Sigmoid colon (tissue), 7 donors: ENCODE measurements around the gene ENGASE. TPM values are rescaled to one million over a fixed set of nuclear protein-coding genes. Genes with fewer than 3 reads are reported as not detected.

Experiments used
- DNase-seq: peaks from one replicate; pipeline ENCODE4 v3.0.0-alpha.2; 2019
- H3K27ac ChIP-seq, 4 donors: fragments of 200-600 bp; sonication (generic); one replicate each; pipeline ENCODE4 v1.5.1; 2016 to 2019; ENCODE audit warnings: mild to moderate bottlenecking in 1 of 4
- H3K27me3 ChIP-seq, 3 donors: fragments of 200-600 bp; sonication (generic); one replicate each; pipeline ENCODE4 v1.5.1; 2019; ENCODE audit warnings: mild to moderate bottlenecking in 1 of 3
- H3K36me3 ChIP-seq, 4 donors: fragments of 200-600 bp; sonication (generic); one replicate each; pipeline ENCODE4 v1.5.1; 2016 to 2019
- H3K4me1 ChIP-seq, 4 donors: fragments of 200-600 bp; sonication (generic); one replicate each; pipeline ENCODE4 v1.5.1; 2017 to 2019
- H3K4me3 ChIP-seq, 4 donors: fragments of 200-600 bp; sonication (generic); one replicate each; pipeline ENCODE4 v1.5.1; 2017 to 2019; ENCODE audit warnings: mild to moderate bottlenecking in 2 of 4, moderate library complexity in 1 of 4
- H3K9me3 ChIP-seq, 4 donors: fragments of 200-600 bp in 3 of 4; sonication (generic) in 3 of 4; one replicate each; pipeline versions ENCODE4 v1.5.1 to v1.6.1; 2013 to 2019
- EP300 ChIP-seq, 4 donors: sonication (generic); formaldehyde crosslinking; IDR thresholded peaks; one replicate each; pipeline ENCODE4 v1.6.1; 2017; ENCODE audit warnings: antibody characterized with exemption in 4 of 4
- POLR2A ChIP-seq, 2 donors: fragments of 450-650 bp; IDR thresholded peaks; one replicate each; pipeline ENCODE4 v1.6.1; 2016; ENCODE audit warnings: antibody characterized with exemption in 2 of 2, mild to moderate bottlenecking in 2 of 2, moderate library complexity in 2 of 2
- POLR2AphosphoS5 ChIP-seq, 4 donors: sonication (generic); formaldehyde crosslinking; IDR thresholded peaks; one replicate each; pipeline ENCODE4 v1.6.1; 2017; ENCODE audit warnings: antibody characterized with exemption in 4 of 4
- WGBS, 2 donors: extraction: QIAGEN DNeasy Blood & Tissue Kit; methylation state at CpG; one replicate each; pipeline ENCODE4 v1.1.7; 2013; 5-methylcytosine and 5-hydroxymethylcytosine counted together
- intact Hi-C: fragments of 100-400 bp; cut with DNase I; formaldehyde crosslinking; loops from one replicate; pipeline ENCODE4 v1.15.1; 2023
- polyA plus RNA-seq, 3 donors: library from polyadenylated mRNA; stranded (reverse); fragments of 200-250 nt; gene quantifications; one replicate each; pipeline ENCODE4 v1.2.3, GENCODE V29; 2013
- total RNA-seq, 4 donors: library from RNA; depleted of rRNA; stranded (reverse); fragments of >200 nt; gene quantifications; one replicate each; pipeline ENCODE4 v1.1.0, GENCODE V29; 2016
- TF ChIP-seq, protein P1 (sequence below), 4 experiments: fragments of 450-650 bp in 3 of 4; fragments of 200-600 bp in 1 of 4; IDR thresholded peaks; one replicate each; pipeline ENCODE4 v1.5.1; 2016 to 2019; ENCODE audit warnings: antibody characterized with exemption in 4 of 4, mild to moderate bottlenecking in 3 of 4, moderate library complexity in 2 of 4
- donor health status: healthy with polysubstance abuse.
- donor health status: Bipolar disorder and iron deficiency.
- donor health status: healthy.

ENGASE gene
- total and polyA plus RNA-seq, 7 donors, result 7.2 to 55.9 (median 14.3) TPM

DNA sequence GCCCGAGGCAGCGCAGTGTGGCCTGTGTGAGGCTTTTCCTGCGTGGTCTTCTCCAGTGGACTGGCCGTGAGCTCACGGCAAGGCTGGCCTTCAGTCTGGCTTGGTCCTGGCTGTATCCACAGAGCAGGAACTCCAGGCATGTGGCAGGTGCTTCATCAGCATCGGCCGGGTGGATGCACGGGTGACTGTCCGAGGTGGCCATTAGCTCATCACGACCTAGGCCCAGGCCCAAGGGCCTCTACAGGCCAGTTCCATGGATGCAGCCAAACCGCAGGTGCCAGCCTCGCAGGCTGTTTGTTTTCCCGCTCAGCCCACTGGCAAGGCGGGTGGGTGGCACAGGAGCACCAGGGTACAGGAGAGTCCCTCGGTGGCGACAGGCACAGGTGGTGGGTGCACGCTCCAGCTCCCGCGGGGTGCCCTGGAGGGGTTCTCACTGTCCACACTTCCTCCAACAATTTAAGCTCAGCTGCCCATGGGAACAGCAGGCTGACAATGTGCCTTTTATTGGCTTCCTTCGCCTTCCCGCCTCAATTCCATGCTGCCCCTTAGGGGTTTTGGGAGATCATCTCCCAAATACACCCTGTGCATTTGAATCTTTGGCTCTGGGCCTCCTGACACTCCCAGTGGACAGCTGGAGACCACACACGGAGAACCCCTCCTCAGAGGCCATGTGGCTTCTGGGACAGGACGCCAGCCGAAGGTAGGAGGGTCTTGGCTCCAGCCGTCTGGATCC, 33.0 kb downstream of the ENGASE start:
- TF ChIP-seq POLR2A (IDR thresholded peaks at IDR 0.05) (no peak), POLR2AphosphoS5 (IDR thresholded peaks at IDR 0.05) (no peak), EP300 (IDR thresholded peaks at IDR 0.05) (no peak)
- TF ChIP-seq, protein P1, sequence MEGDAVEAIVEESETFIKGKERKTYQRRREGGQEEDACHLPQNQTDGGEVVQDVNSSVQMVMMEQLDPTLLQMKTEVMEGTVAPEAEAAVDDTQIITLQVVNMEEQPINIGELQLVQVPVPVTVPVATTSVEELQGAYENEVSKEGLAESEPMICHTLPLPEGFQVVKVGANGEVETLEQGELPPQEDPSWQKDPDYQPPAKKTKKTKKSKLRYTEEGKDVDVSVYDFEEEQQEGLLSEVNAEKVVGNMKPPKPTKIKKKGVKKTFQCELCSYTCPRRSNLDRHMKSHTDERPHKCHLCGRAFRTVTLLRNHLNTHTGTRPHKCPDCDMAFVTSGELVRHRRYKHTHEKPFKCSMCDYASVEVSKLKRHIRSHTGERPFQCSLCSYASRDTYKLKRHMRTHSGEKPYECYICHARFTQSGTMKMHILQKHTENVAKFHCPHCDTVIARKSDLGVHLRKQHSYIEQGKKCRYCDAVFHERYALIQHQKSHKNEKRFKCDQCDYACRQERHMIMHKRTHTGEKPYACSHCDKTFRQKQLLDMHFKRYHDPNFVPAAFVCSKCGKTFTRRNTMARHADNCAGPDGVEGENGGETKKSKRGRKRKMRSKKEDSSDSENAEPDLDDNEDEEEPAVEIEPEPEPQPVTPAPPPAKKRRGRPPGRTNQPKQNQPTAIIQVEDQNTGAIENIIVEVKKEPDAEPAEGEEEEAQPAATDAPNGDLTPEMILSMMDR (IDR thresholded peaks at IDR 0.05), result no peak
- Histone ChIP-seq H3K9me3 (no peaks in the 10 kb centered on the region), H3K4me3 (no peak overlapping the region), H3K36me3 (peaks cover 0 to 77% (median 11%) of the 10 kb centered on the region in 4 donors), H3K4me1 (no peaks in the 10 kb centered on the region), H3K27me3 (peaks cover 0 to 14% (median 0%) of the 10 kb centered on the region in 3 donors), H3K27ac (no peak overlapping the region)
- WGBS, 2 donors, result 87 to 89% methylated on average over 25 of the region's 25 CpGs
- DNase-seq, result no peak
- intact Hi-C loops, result no loop called here

DNA sequence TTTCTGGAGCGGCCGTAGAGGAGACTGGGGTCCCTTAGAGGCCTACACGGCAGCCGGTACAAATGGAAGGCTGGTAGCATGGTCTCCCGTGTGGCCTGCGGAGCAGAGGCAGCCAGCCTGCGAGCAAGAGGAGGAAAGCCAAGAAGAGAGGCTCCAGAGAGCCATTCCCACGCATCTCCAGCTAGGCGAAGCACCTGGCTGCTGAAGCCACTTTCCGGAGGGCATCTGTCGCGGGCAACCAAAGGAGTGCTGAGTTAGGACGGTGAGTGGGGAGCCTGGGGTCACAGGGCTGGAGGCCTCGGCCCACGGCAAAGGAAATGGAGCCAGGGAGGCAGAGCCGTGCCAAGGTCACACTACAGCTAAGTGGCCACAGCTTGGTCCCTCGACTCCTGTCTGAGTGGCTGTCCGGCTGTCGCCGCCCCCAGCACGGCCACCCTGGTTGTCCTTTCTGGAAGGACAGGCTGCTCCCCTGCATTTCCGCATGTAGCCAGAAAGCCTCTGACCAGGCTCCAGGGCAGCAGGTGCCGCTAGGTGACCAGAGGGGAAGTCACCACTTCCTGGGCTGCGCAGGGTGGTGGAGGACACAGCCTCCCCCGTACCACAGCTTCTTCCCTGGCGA, 33.7 kb downstream of the ENGASE start:
- H3K27me3 ChIP-seq, result peaks cover 0 to 8% (median 0%) of the 10 kb centered on the region in 3 donors
- TF ChIP-seq EP300 (IDR thresholded peaks at IDR 0.05), result no peak
- TF ChIP-seq, protein P1 (IDR thresholded peaks at IDR 0.05), result no peak
- no peak for TF ChIP-seq POLR2A (IDR thresholded peaks at IDR 0.05)
- TF ChIP-seq POLR2AphosphoS5 (IDR thresholded peaks at IDR 0.05), result no peak
- no peak overlapping the region for H3K4me3 ChIP-seq
- intact Hi-C loops, result no loop called here
- DNase-seq, result no peak
- no peaks in the 10 kb centered on the region for H3K9me3 ChIP-seq
- 72 to 77% methylated on average over 26 of the region's 26 CpGs for WGBS, 2 donors
- peaks cover 0 to 76% (median 13%) of the 10 kb centered on the region in 4 donors for H3K36me3 ChIP-seq
- no peak overlapping the region for H3K27ac ChIP-seq
- H3K4me1 ChIP-seq, result no peaks in the 10 kb centered on the region

DNA sequence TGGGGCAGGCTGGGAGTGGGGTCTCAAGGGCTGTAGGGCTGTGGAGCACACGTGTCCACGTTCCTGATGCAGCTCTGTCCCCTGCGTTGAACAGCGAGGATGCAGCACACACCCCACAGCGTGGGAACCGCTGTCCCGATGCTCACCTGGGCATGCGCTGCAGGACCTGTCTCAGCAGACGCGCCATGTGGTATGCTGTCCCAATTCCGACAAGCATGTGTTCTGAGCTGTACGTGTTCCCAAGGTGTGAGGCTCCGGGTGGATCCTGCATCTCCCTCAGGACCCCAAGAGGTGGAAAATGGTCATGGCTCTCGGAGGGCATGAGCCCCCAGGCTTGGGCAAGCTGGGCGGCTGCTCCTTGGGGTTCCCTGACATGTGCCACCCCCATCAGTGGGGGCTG, 34.2 kb downstream of the ENGASE start:
- intact Hi-C loops, result no loop called here
- WGBS, 2 donors, result 74 to 86% methylated on average over 15 of the region's 15 CpGs
- no peak for DNase-seq
- Histone ChIP-seq H3K27ac (no peak overlapping the region), H3K9me3 (no peaks in the 10 kb centered on the region), H3K36me3 (peaks cover 0 to 74% (median 13%) of the 10 kb centered on the region in 4 donors), H3K4me1 (no peaks in the 10 kb centered on the region), H3K27me3 (peaks cover 0 to 2% (median 0%) of the 10 kb centered on the region in 3 donors), H3K4me3 (no peak overlapping the region)
- no peak for TF ChIP-seq EP300 (IDR thresholded peaks at IDR 0.05)

DNA sequence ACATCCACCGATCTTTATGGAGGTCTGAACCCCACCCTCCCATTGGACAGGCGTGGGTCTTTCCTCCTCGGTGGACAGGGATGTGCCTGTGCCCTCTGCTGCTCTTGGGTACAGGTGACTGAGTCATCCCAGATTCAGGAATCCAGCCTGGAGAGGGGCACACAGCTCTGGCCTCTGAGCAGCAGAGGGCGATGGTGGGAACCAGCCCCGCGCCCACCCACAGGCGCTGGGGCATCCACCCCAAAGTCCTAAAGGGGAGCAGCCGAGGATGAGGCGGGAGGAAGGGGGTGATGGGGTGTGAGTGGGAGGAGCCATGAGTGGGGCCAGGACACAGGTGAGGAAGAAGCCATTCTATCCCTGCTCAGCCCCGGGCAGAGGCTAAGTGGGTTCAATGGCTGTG, 35.0 kb downstream of the ENGASE start:
- WGBS, 2 donors, result 23 to 44% methylated on average over 10 of the region's 10 CpGs
- DNase-seq, result no peak
- intact Hi-C loops, result no loop called here

DNA sequence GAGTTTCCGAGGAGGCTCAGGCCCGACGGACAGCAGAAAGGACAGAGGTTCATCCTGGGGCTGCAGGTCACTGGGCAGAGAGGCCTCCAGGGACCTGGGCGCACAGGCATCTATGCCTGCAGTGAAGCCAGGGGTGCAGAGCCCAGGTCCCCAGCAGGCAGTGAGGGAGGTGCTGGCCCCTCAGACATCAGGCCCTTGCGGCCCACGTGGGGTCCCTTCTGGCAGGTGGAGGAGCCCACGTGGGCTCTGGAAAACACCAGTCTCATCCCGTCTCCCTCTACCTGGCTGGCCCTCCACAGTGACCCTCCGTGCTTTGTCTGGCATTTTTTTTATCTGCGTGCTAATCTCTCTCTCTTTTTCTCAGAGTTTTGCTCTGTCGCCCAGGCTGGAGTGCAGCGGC, 36.5 kb downstream of the ENGASE start:
- H3K27me3 ChIP-seq, result no peaks in the 10 kb centered on the region
- intact Hi-C loops, result no loop called here
- no peak for DNase-seq
- H3K36me3 ChIP-seq, result peaks cover 0 to 65% (median 13%) of the 10 kb centered on the region in 4 donors
- H3K27ac ChIP-seq, result no peak overlapping the region
- no peak for TF ChIP-seq POLR2A (IDR thresholded peaks at IDR 0.05)
- H3K4me1 ChIP-seq, result peaks cover 0 to 21% (median 19%) of the 10 kb centered on the region in 4 donors
- WGBS, 2 donors, result 90 to 92% methylated on average over 12 of the region's 12 CpGs
- H3K9me3 ChIP-seq, result no peaks in the 10 kb centered on the region
- H3K4me3 ChIP-seq, result no peak overlapping the region

More for the DNA sequence above, 35.0 kb downstream of the ENGASE start:
- TF ChIP-seq, protein P1 (IDR thresholded peaks at IDR 0.05), result no peak
- no peak for TF ChIP-seq POLR2A (IDR thresholded peaks at IDR 0.05)
- TF ChIP-seq EP300 (IDR thresholded peaks at IDR 0.05), result no peak
- no peak for TF ChIP-seq POLR2AphosphoS5 (IDR thresholded peaks at IDR 0.05)
- Histone ChIP-seq H3K27me3 (no peaks in the 10 kb centered on the region), H3K27ac (no peak overlapping the region), H3K9me3 (no peaks in the 10 kb centered on the region), H3K36me3 (peaks cover 0 to 74% (median 13%) of the 10 kb centered on the region in 4 donors), H3K4me3 (no peak overlapping the region), H3K4me1 (peaks cover 0 to 6% (median 5%) of the 10 kb centered on the region in 4 donors)
